ENCODE results near the gene ADD1.

- TF ChIP-seq YY1 (IDR thresholded peaks at IDR 0.05; ENCODE audit: insufficient read depth, insufficient read length) (no peak), SUZ12 (IDR thresholded peaks at IDR 0.05; ENCODE audit: extremely low read depth, insufficient read depth, insufficient read length) (no peak), ZNF274 (IDR thresholded peaks at IDR 0.05; ENCODE audit: low read depth, low read length) (no peak)
Measured at GRCh38 chr4:2806390-2807355, 37.0 kb upstream of the ADD1 start.

All from NT2/D1 (cell line).